ENCODE data around the gene ZP1. TPM values are rescaled to one million over a fixed set of nuclear protein-coding genes. Genes with fewer than 3 reads are reported as not detected.
"Not testable (repeated sequence)": the region's sequence is repeated elsewhere in the genome, so short reads cannot be mapped to it uniquely, and the experiment has no call there.

The ZP1 gene, protein sequence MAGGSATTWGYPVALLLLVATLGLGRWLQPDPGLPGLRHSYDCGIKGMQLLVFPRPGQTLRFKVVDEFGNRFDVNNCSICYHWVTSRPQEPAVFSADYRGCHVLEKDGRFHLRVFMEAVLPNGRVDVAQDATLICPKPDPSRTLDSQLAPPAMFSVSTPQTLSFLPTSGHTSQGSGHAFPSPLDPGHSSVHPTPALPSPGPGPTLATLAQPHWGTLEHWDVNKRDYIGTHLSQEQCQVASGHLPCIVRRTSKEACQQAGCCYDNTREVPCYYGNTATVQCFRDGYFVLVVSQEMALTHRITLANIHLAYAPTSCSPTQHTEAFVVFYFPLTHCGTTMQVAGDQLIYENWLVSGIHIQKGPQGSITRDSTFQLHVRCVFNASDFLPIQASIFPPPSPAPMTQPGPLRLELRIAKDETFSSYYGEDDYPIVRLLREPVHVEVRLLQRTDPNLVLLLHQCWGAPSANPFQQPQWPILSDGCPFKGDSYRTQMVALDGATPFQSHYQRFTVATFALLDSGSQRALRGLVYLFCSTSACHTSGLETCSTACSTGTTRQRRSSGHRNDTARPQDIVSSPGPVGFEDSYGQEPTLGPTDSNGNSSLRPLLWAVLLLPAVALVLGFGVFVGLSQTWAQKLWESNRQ
- total RNA-seq, result not detected

DNA sequence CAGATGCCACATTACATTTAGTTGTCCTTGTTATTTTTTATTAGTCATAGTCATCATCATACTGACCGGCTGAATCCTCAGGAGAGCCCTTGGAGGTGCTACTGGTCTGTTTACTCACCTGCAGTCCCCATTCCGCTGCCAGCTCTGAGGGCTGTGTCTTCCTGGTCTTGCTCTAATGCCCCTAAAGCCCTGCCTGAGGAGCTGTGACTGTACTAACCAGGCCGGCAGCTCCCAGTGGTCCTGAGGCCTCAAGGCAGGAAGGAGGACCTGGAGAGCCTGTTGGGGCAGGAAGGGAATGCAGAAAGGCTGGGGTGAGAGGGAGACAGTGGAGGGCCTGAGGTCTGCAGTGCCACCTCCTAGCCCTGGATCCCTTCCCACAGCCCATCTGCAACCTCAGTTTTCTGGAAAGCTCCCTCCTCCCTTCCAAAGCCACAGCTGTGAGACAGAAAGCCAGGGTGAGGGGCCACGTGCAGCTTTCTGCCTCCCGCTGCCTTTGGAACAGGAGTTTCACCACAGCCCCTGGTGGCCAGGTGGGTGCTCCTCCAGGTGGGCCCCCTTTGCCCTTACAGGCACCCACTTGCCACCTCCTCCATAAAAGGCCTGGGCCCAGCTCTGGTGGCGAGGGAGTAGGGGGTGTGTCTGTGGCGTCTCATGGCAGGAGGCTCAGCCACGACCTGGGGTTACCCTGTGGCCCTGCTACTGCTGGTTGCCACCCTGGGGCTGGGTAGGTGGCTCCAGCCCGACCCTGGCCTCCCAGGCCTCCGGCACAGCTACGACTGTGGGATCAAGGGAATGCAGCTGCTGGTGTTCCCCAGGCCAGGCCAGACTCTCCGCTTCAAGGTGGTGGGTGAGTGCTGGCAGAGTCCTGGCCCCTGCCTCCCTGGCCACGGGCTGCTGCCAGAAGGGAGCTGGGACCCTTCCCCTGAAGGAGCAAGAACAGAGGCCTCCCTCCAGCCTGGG lies at the start of gene ZP1:
ZP1 (plus strand) TSS at position 632 of the 960 bp plus-strand sequence; CDS start at position 652, 20 bp downstream.
- DNase-seq (ENCODE audit: low read depth in 2 of 3, low spot score in 2 of 3), result no peak

GRCh38 chr11:60818057-60818456 lies 49.3 kb upstream of the ZP1 start:
- no peak for DNase-seq (ENCODE audit: low read depth in 2 of 3, low spot score in 2 of 3)

- DNase-seq (ENCODE audit: low read depth in 2 of 3, low spot score in 2 of 3), result peak in 1 of 3 donors; percentile 50
Observed at GRCh38 chr11:60821827-60822599, 45.3 kb upstream of the ZP1 start.

- not testable (repeated sequence) for DNase-seq (ENCODE audit: low read depth in 2 of 3, low spot score in 2 of 3)
Observed at GRCh38 chr11:60823745-60824306, 43.5 kb upstream of the ZP1 start.

DNA sequence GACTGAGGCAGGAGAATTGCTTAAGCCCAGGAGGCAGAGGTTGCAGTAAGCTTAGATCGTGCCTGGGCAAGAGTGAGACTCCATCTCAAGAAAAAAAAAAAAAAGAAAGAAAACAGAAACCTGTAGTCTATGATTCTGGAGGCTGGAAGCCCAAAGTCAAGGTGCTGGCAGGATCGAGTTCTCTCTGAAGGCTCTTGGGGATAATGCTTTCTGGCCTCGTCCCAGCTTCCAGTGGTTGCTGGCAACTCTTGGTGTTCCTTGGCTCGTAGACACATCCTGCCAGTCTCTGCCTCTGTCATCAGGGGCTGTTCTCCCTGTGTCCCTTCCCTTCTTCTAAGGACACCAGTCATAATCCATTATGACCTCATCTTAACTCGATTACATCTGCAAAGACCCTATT lies 42.2 kb upstream of the ZP1 start:
- no peak for DNase-seq (ENCODE audit: low read depth in 2 of 3, low spot score in 2 of 3)

GRCh38 chr11:60825790-60826189 lies 41.6 kb upstream of the ZP1 start:
- no peak for DNase-seq (ENCODE audit: low read depth in 2 of 3, low spot score in 2 of 3)

- no peak for DNase-seq (ENCODE audit: low read depth in 2 of 3, low spot score in 2 of 3)
Observed at GRCh38 chr11:60830478-60831142, 36.7 kb upstream of the ZP1 start.

- DNase-seq (ENCODE audit: low read depth in 2 of 3, low spot score in 2 of 3), result peak; percentile 60 to 83 (median 75)
Observed at GRCh38 chr11:60831143-60831500, 36.2 kb upstream of the ZP1 start.

- DNase-seq (ENCODE audit: low read depth in 2 of 3, low spot score in 2 of 3), result no peak
Observed at GRCh38 chr11:60831501-60832079, 35.8 kb upstream of the ZP1 start.

DNA sequence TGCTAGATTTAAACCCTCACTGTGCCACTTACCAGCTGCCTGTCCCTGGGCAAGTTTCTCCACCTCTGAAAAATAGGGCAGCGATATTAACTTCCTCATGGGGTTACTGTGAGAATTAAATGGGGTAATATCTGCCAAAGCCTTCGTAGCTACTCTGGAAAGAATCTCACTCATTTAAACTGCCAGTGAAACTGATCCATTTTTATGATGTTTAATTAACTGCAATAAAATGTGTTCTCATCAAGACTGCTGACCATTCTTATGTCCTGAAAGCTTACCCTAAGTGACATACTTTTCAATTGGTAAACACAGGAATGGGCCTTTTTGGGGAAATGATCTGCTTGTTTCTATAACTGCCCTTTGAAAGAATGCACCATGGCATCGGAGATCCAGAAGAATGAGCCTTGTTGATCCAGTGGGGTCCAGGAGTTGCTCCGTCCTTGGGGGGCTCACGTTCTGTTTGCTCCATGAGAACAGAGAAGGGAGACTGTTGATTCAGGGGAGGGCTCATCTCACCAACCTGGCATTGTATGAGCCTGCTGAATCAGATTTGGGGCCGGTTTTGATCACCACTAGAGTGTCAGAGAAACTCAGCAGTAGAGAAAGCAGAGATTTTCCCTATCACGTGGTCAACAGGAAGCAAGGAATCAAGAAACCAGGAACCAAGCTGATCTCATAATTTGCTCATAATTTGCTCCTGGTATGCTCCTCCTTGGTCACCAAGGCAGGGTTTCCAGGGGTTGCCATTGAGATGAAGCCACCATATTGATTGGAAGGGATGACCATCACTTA lies 32.4 kb upstream of the ZP1 start:
- DNase-seq (ENCODE audit: low read depth in 2 of 3, low spot score in 2 of 3), result no peak

GRCh38 chr11:60835534-60835846 lies 31.9 kb upstream of the ZP1 start:
- no peak for DNase-seq (ENCODE audit: low read depth in 2 of 3, low spot score in 2 of 3)

GRCh38 chr11:60836866-60837515 lies 30.4 kb upstream of the ZP1 start:
- no peak for DNase-seq (ENCODE audit: low read depth in 2 of 3, low spot score in 2 of 3)

DNA sequence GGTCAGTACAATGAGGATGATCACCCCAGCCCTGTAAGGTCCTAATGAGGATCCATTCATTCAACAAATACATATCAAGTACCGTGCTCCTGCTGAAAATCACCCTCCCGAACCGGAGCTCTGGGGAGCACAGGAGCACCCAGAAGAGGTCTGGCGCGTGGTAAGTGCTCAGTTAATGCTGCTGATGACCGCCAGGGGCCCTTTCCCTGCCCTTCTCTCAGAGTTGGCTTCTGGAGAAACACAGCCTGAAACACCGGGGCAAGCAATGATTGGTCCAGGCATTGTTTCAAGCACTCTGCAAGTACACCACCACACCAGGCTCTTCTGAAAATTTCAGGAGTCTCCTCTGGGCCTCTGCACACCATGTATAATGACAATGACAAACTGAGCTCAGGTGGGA lies 29.2 kb upstream of the ZP1 start:
- no peak for DNase-seq (ENCODE audit: low read depth in 2 of 3, low spot score in 2 of 3)

- DNase-seq (ENCODE audit: low read depth in 2 of 3, low spot score in 2 of 3), result no peak
Observed at GRCh38 chr11:60840470-60841430, 26.6 kb upstream of the ZP1 start.

- DNase-seq (ENCODE audit: low read depth in 2 of 3, low spot score in 2 of 3), result peak; percentile 96 to 100 (median 96)
Observed at GRCh38 chr11:60841797-60842667, 25.3 kb upstream of the ZP1 start, which contains the start of gene CCDC86. Gene CCDC86 (plus strand): TSS chr11:60842113. CDS start chr11:60842125, 12 bp downstream.

Measured in hematopoietic multipotent progenitor cell (in vitro differentiated cells).